ENCODE results near the gene EMCN. TPM values are rescaled to one million over a fixed set of nuclear protein-coding genes. Genes with fewer than 3 reads are reported as not detected.
A peak's percentile ranks its signal among the peaks of the same experiment; 100 is the strongest.

The EMCN gene
- polyA plus RNA-seq, 2 of the 4 experiments (the other 2 are of a cell fraction), result not detected

DNA sequence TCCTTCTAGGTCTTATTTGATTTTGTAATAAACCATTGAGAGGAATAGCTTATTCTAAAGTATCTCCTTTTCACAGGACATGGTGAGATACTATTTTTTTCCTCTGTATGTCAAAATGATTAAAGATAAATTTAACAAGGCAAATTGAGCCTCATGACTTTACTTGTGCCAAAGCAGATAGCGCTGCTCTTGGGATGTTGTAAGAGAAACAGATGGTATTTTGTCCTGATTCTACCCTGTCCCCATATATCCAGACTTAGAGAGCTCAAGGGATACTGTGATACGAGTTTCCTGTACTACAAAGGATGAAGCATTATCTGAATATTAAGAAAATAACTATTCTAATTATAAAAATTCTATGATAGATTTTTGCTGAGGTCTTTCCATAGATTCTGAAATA is 34.0 kb downstream of the EMCN start (continued):
- TF ChIP-seq FOSL2 (IDR thresholded peaks at IDR 0.05) (no peak), FOSL2 (CRISPR knock-in tag; IDR thresholded peaks at IDR 0.05) (no peak), KDM5A (IDR thresholded peaks at IDR 0.05) (no peak), HOXA7 (CRISPR knock-in tag; IDR thresholded peaks at IDR 0.05) (no peak), CBX2 (IDR thresholded peaks at IDR 0.05; ENCODE audit: borderline replicate concordance, low read depth) (no peak)
- TF ChIP-seq, protein P1, sequence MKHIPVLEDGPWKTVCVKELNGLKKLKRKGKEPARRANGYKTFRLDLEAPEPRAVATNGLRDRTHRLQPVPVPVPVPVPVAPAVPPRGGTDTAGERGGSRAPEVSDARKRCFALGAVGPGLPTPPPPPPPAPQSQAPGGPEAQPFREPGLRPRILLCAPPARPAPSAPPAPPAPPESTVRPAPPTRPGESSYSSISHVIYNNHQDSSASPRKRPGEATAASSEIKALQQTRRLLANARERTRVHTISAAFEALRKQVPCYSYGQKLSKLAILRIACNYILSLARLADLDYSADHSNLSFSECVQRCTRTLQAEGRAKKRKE (CRISPR knock-in tag; IDR thresholded peaks at IDR 0.05; ENCODE audit: low read depth), result no peak

DNA sequence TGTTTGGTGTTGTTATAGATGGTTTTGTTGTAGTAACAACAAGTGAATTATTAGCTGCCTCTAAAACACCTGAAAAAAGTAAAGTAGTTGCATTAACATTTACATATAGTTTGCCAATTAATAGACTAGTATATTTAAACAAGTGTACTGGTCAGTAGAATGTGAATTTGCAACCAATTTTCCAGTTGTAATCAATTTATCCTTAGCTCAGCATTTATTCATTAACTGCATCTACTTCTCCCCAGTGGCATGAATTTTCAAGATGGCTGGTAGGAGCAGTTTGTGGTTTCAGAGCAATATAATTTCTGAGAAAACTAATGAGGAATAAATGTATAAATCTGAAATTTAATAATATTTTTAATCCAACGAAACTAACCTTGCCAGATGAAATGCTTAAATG is 37.9 kb downstream of the EMCN start:
- Histone ChIP-seq H3K4me1 (no peaks in the 10 kb centered on the region), H3K4me3 (no peak overlapping the region), H3K27ac (no peak overlapping the region), H3K9me3 (no peaks in the 10 kb centered on the region), H3K4me2 (no peak overlapping the region)
- ChIA-PET POLR2A (no interaction called here), CTCF (no interaction called here)
- ATAC-seq, result no peak
- no peak for DNase-seq (ENCODE audit: low read depth in 1 of 2, low spot score in 1 of 2)
- TF ChIP-seq ZFP36 (IDR thresholded peaks at IDR 0.05; ENCODE audit: borderline replicate concordance, partially characterized antibody) (no peak), MAFK (IDR thresholded peaks at IDR 0.05; ENCODE audit: partially characterized antibody) (peak; percentile 73)
- WGBS (ENCODE audit: missing lambda C conversion rate), result 19% methylated on average over 1 of the region's 1 CpG
- no peak for FAIRE-seq

- ATAC-seq, result no peak
- H3K4me1 ChIP-seq, result no peaks in the 10 kb centered on the region
- H3K27ac ChIP-seq, result no peak overlapping the region
- no CpG with 5 or more reads among the region's 1 CpG for WGBS (ENCODE audit: missing lambda C conversion rate)
- H3K4me3 ChIP-seq, result no peak overlapping the region
- no peak for FAIRE-seq
- no peaks in the 10 kb centered on the region for H3K9me3 ChIP-seq
- H3K4me2 ChIP-seq, result no peak overlapping the region
- no peak for DNase-seq (ENCODE audit: low read depth in 1 of 2, low spot score in 1 of 2)
- TF ChIP-seq CHD2 (IDR thresholded peaks at IDR 0.05; ENCODE audit: low read length, partially characterized antibody) (no peak), HEYL (CRISPR knock-in tag; IDR thresholded peaks at IDR 0.05) (no peak), EHMT2 (IDR thresholded peaks at IDR 0.05; ENCODE audit: low read depth) (no peak)
- TF ChIP-seq, protein P1 (CRISPR knock-in tag; IDR thresholded peaks at IDR 0.05; ENCODE audit: low read depth), result no peak
- POLR2A ChIA-PET, result no interaction called here
- CTCF ChIA-PET, result interaction anchor here (0.5 kb wide), 1 partner anchor 909 kb away, joined by 3 read pairs; no protein-coding TSS in a partner anchor
Observed at GRCh38 chr4:100469555-100469954, 48.3 kb downstream of the EMCN start.

DNA sequence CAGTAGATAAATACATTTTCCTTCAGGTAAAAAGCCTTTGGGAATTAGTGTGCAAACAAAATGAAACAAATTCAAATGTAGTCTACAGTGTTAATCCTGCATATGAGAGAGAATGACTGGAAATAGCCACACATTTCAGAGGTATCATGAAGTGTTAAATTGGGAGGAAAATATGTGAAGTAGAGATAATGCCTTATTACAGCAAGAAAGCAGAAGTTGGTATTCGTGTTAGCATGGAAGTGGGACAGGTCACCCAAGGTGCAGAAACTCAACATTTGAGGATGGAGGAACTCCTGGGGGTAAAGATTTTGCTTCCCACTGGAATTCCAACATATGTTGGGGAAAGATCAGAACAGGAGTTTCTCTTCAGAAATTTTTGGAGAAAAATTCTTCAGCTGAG is 51.3 kb downstream of the EMCN start:
- no peaks in the 10 kb centered on the region for H3K9me3 ChIP-seq
- WGBS (ENCODE audit: missing lambda C conversion rate), result 26% methylated on average over 1 of the region's 1 CpG
- POLR2A ChIA-PET, result no interaction called here
- no peak overlapping the region for H3K27ac ChIP-seq
- TF ChIP-seq, protein P1 (CRISPR knock-in tag; IDR thresholded peaks at IDR 0.05; ENCODE audit: low read depth), result no peak
- TF ChIP-seq PHF8 (IDR thresholded peaks at IDR 0.05; ENCODE audit: borderline replicate concordance, low read depth), result no peak
- TF ChIP-seq, protein P2, sequence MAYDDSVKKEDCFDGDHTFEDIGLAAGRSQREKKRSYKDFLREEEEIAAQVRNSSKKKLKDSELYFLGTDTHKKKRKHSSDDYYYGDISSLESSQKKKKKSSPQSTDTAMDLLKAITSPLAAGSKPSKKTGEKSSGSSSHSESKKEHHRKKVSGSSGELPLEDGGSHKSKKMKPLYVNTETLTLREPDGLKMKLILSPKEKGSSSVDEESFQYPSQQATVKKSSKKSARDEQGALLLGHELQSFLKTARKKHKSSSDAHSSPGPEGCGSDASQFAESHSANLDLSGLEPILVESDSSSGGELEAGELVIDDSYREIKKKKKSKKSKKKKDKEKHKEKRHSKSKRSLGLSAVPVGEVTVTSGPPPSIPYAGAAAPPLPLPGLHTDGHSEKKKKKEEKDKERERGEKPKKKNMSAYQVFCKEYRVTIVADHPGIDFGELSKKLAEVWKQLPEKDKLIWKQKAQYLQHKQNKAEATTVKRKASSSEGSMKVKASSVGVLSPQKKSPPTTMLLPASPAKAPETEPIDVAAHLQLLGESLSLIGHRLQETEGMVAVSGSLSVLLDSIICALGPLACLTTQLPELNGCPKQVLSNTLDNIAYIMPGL (CRISPR knock-in tag; IDR thresholded peaks at IDR 0.05; ENCODE audit: borderline replicate concordance), result no peak
- no peak for TF ChIP-seq TFCP2L1 (CRISPR knock-in tag; IDR thresholded peaks at IDR 0.05)
- TF ChIP-seq JUN (IDR thresholded peaks at IDR 0.05), result no peak
- TF ChIP-seq, protein P3, sequence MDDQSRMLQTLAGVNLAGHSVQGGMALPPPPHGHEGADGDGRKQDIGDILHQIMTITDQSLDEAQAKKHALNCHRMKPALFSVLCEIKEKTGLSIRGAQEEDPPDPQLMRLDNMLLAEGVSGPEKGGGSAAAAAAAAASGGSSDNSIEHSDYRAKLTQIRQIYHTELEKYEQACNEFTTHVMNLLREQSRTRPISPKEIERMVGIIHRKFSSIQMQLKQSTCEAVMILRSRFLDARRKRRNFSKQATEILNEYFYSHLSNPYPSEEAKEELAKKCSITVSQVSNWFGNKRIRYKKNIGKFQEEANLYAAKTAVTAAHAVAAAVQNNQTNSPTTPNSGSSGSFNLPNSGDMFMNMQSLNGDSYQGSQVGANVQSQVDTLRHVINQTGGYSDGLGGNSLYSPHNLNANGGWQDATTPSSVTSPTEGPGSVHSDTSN (IDR thresholded peaks at IDR 0.05), result no peak
- TF ChIP-seq KDM5A (IDR thresholded peaks at IDR 0.05), result no peak
- H3K4me2 ChIP-seq, result no peak overlapping the region
- FAIRE-seq, result no peak
- CTCF ChIA-PET, result no interaction called here
- no peaks in the 10 kb centered on the region for H3K4me1 ChIP-seq
- H3K4me3 ChIP-seq, result no peak overlapping the region
- no peak for DNase-seq (ENCODE audit: low read depth in 1 of 2, low spot score in 1 of 2)
- ATAC-seq, result no peak

Data from A549 (cell line).